Caco-2 (cell line): ENCODE measurements around the gene PYGO2. TPM values are rescaled to one million over a fixed set of nuclear protein-coding genes. Genes with fewer than 3 reads are reported as not detected.
A peak's percentile ranks its signal among the peaks of the same experiment; 100 is the strongest.

Experiments used
- BruUV-seq: library from RNA; stranded (reverse); fragments of 400-500 nt; replicated peaks from 2 replicates; lab custom pipeline; 2021; lab: Mats Ljungman, UMichigan
- CTCF ChIA-PET: fragments of 300-600 bp; sonication (Branson Sonifier 250); formaldehyde crosslinking; loops from one replicate; lab custom pipeline; 2022; ENCODE audit warnings: antibody characterized with exemption; lab: Charles Lee
- POLR2A ChIA-PET: fragments of 300-600 bp; sonication (Branson Sonifier 250); formaldehyde crosslinking; loops from one replicate; lab custom pipeline; 2022; ENCODE audit warnings: antibody characterized with exemption; lab: Charles Lee
- DNase-seq, 2 experiments: peaks; one replicate each; pipeline versions ENCODE4 v3.0.0 to v3.0.0-alpha.2; 2020 to 2022
- H3K27me3 ChIP-seq: replicated peaks from 2 replicates; pipeline ENCODE4 v1.6.0; 2011; ENCODE audit warnings: low read length; ENCODE audit not compliant: control insufficient read depth, insufficient read depth
- H3K36me3 ChIP-seq: 2 replicates; pipeline ENCODE4 v1.5.1; 2011; ENCODE audit warnings: low read length; ENCODE audit not compliant: control insufficient read depth, insufficient read depth
- H3K4me1 ChIP-seq: fragments of 250-450 bp; sonication (Bioruptor Pico); 2 replicates; pipeline ENCODE4 v1.5.1; 2020; ENCODE audit warnings: mild to moderate bottlenecking
- H3K4me3 ChIP-seq: 2 replicates; pipeline ENCODE4 v1.5.1; 2011; ENCODE audit warnings: low read depth, mild to moderate bottlenecking, control low read depth, low read length
- H3K9me3 ChIP-seq: fragments of 250-450 bp; sonication (Bioruptor Pico); 2 replicates; pipeline ENCODE4 v1.5.1; 2020; ENCODE audit warnings: mild to moderate bottlenecking, moderate library complexity
- H3K27ac Mint-ChIP-seq: one replicate; pipeline ENCODE4 v1.8.0; 2022; ENCODE audit warnings: mixed read lengths; ENCODE audit not compliant: unreplicated experiment
- H3K27me3 Mint-ChIP-seq: one replicate; pipeline ENCODE4 v1.8.0; 2022; ENCODE audit warnings: mixed read lengths; ENCODE audit not compliant: insufficient read depth, unreplicated experiment
- H3K36me3 Mint-ChIP-seq: one replicate; pipeline ENCODE4 v1.8.0; 2022; ENCODE audit warnings: mild to moderate bottlenecking, mixed read lengths; ENCODE audit not compliant: insufficient read depth, unreplicated experiment
- H3K4me1 Mint-ChIP-seq: one replicate; pipeline ENCODE4 v1.8.0; 2022; ENCODE audit warnings: low read depth, mixed read lengths; ENCODE audit not compliant: unreplicated experiment
- H3K4me3 Mint-ChIP-seq: one replicate; pipeline ENCODE4 v1.8.0; 2022; ENCODE audit warnings: mild to moderate bottlenecking, moderate library complexity, mixed read lengths; ENCODE audit not compliant: unreplicated experiment
- H3K9me3 Mint-ChIP-seq: one replicate; pipeline ENCODE4 v1.8.0; 2022; ENCODE audit warnings: mixed read lengths; ENCODE audit not compliant: unreplicated experiment
- CTCF ChIP-seq, 2 experiments: fragments of 200-600 bp in 1 of 2; IDR thresholded peaks; 1 replicate in 1 of 2; 2 replicates in 1 of 2; pipeline versions ENCODE4 v1.5.1 to v1.8.0; 2011 to 2022; ENCODE audit warnings: antibody characterized with exemption in 1 of 2, control low read depth in 1 of 2, inconsistent platforms in 1 of 2, low read depth in 1 of 2, low read length in 1 of 2, mild to moderate bottlenecking in 1 of 2, moderate library complexity in 1 of 2; ENCODE audit not compliant: insufficient read depth in 1 of 2, severe bottlenecking in 1 of 2, unreplicated experiment in 1 of 2
- intact Hi-C: fragments of 100-400 bp; cut with micrococcal nuclease; formaldehyde crosslinking; loops from one replicate; pipeline ENCODE4 v1.10.0; 2022; ENCODE audit not compliant: unreplicated experiment
- total RNA-seq: library from RNA; stranded (reverse); gene quantifications from 2 replicates; pipeline ENCODE4 v1.2.3, GENCODE V29; 2022

PYGO2 gene
- total RNA-seq, 1 experiment from 2014 or later: 34.9 TPM

DNA sequence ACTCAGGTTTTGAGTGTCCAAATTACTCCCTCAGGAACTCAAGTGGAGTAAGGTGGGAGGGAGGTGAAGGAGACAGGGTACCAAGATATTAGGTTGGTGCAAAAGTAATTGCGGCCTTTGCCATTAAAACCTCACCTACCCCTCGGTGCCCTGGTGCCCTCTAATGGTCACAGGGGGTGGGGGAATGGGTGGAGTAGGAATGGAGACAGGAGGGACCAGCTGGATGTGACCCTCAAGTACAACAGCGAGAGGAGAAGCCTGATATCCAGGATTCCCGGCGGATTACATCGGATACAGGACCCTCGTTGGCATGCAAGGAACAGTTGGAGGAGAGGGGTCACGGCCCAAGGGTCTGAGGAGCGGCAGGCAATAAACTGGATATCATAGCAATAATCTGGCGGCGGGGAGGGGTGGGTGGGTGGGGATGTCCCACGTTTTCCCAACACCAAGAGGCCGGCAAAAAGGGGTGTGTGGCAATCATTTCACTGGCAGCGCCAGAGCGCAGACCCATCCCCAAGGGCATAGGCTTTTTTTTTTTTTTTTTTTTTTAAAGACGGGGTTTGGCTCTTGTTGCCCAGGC is 36.7 kb upstream of the PYGO2 start:
- no TSS peak for BruUV-seq
- H3K27me3 Mint-ChIP-seq: no peaks in the 10 kb centered on the region
- no peak for DNase-seq
- H3K36me3 Mint-ChIP-seq: peaks cover 33% of the 10 kb centered on the region
- POLR2A ChIA-PET: interaction anchor here (0.6 to 2.1 kb wide), 4 partner anchors 26 to 136 kb away, joined by 3 to 75 read pairs (median 10); partner anchors contain the start of genes PYGO2 and SHC1
- Histone ChIP-seq H3K36me3 (no peaks in the 10 kb centered on the region), H3K27me3 (no peaks in the 10 kb centered on the region), H3K4me3 (peak overlapping the region; percentile 92), H3K9me3 (no peaks in the 10 kb centered on the region), H3K4me1 (0 out of 2 replicates have a peak, but pooled peaks cover 11% of the 10 kb centered on the region)
- intact Hi-C loops: no loop called here
- H3K4me1 Mint-ChIP-seq: peaks cover 26% of the 10 kb centered on the region
- TF ChIP-seq CTCF (IDR thresholded peaks at IDR 0.05; ENCODE audit: insufficient read depth in 1 of 2, low read depth in 1 of 2, low read length in 1 of 2, severe bottlenecking in 1 of 2, unreplicated experiment in 1 of 2): peak in 1 of 2 experiments; percentile 23
- peak overlapping the region; percentile 96 for H3K4me3 Mint-ChIP-seq
- H3K27ac Mint-ChIP-seq: peak overlapping the region; percentile 96
- CTCF ChIA-PET: interaction anchor here (0.6 to 2.1 kb wide), 13 partner anchors 10 to 1860 kb away, joined by 3 to 43 read pairs (median 8); partner anchors contain the start of genes ADAM15, FLAD1, INSRR and PMVK
- H3K9me3 Mint-ChIP-seq: no peaks in the 10 kb centered on the region

- BruUV-seq: no TSS peak
- Mint-ChIP-seq H3K27ac (peak overlapping the region; percentile 62), H3K4me3 (peak overlapping the region; percentile 96), H3K4me1 (peaks cover 26% of the 10 kb centered on the region), H3K27me3 (no peaks in the 10 kb centered on the region), H3K36me3 (peaks cover 40% of the 10 kb centered on the region), H3K9me3 (no peaks in the 10 kb centered on the region)
- no peak for DNase-seq
- intact Hi-C loops: no loop called here
- Histone ChIP-seq H3K4me3 (no peak overlapping the region), H3K27me3 (no peaks in the 10 kb centered on the region), H3K4me1 (0 out of 2 replicates have a peak, but pooled peaks cover 11% of the 10 kb centered on the region), H3K9me3 (no peaks in the 10 kb centered on the region), H3K36me3 (peaks cover 1% of the 10 kb centered on the region; the same call in 1 of the 2 replicates)
- POLR2A ChIA-PET: interaction anchor here (0.6 to 1.8 kb wide), 2 partner anchors 14 to 54 kb away, joined by 4 to 9 read pairs; partner anchors contain the start of gene FLAD1
- CTCF ChIA-PET: interaction anchor here (0.7 to 0.9 kb wide), 2 partner anchors 9 to 25 kb away, joined by 3 read pairs; no protein-coding TSS in a partner anchor
- no peak for TF ChIP-seq CTCF (IDR thresholded peaks at IDR 0.05; ENCODE audit: insufficient read depth in 1 of 2, low read depth in 1 of 2, low read length in 1 of 2, severe bottlenecking in 1 of 2, unreplicated experiment in 1 of 2)
Measured at GRCh38 chr1:154996966-154997701, 35.6 kb upstream of the PYGO2 start.
